Cardiac septum (tissue), 1 donor: Measurements from ENCODE around the gene AIF1L. TPM values are rescaled to one million over a fixed set of nuclear protein-coding genes. Genes with fewer than 3 reads are reported as not detected.
"Not testable (repeated sequence)": the region's sequence is repeated elsewhere in the genome, so short reads cannot be mapped to it uniquely, and the experiment has no call there.

Source experiments
- DNase-seq: peaks from one replicate; pipeline ENCODE4 v3.0.0-alpha.2; 2020; ENCODE audit warnings: low spot score
- intact Hi-C: fragments of 100-400 bp; cut with DNase I; formaldehyde crosslinking; loops from one replicate; pipeline ENCODE4 v1.14.0; 2022
- total RNA-seq: library from RNA; stranded (reverse); fragmentation: NEBNext Ultra II Directional; extraction: Animal tissue kit (Norgen Biotek cat#: 25700); gene quantifications from one replicate; pipeline ENCODE4 v1.2.1, GENCODE V29; 2021
- donor health status: DM: no; HTN: no; CAD: no.

AIF1L gene
- total RNA-seq, 1 donor from 2014 or later, result 11.0 TPM

GRCh38 chr9:131095666-131096268 lies 564 bp upstream of the AIF1L start:
- no peak for DNase-seq
- intact Hi-C loops, result no loop called here

- intact Hi-C loops, result no loop called here
- DNase-seq, result no peak
These were observed 1.0 kb downstream of the AIF1L start for GRCh38 chr9:131097126-131097947.

GRCh38 chr9:131097948-131098278 lies 1.6 kb downstream of the AIF1L start:
- no peak for DNase-seq
- intact Hi-C loops, result no loop called here

GRCh38 chr9:131098391-131099101 lies 2.2 kb downstream of the AIF1L start:
- intact Hi-C loops, result no loop called here
- DNase-seq, result no peak

- intact Hi-C loops, result no loop called here
These were observed 2.8 kb downstream of the AIF1L start for GRCh38 chr9:131099102-131099606.

GRCh38 chr9:131099845-131100244 lies 3.5 kb downstream of the AIF1L start:
- intact Hi-C loops, DNase-seq: not testable (repeated sequence)

More at GRCh38 chr9:131099102-131099606, 2.8 kb downstream of the AIF1L start:
- no peak for DNase-seq

GRCh38 chr9:131100445-131100844 lies 4.1 kb downstream of the AIF1L start:
- intact Hi-C loops, result no loop called here
- no peak for DNase-seq

- DNase-seq, result no peak
- intact Hi-C loops, result no loop called here
These were observed 5.1 kb downstream of the AIF1L start for GRCh38 chr9:131101207-131101964.

GRCh38 chr9:131103024-131103423 lies 6.7 kb downstream of the AIF1L start:
- intact Hi-C loops, result no loop called here
- DNase-seq, result no peak

GRCh38 chr9:131103535-131103934 lies 7.2 kb downstream of the AIF1L start:
- intact Hi-C loops, result no loop called here

GRCh38 chr9:131104016-131104740 lies 7.8 kb downstream of the AIF1L start:
- no peak for DNase-seq
- intact Hi-C loops, result no loop called here

More at GRCh38 chr9:131103535-131103934, 7.2 kb downstream of the AIF1L start:
- DNase-seq, result no peak

GRCh38 chr9:131105952-131106351 lies 9.6 kb downstream of the AIF1L start:
- DNase-seq, result no peak
- intact Hi-C loops, result no loop called here

- no peak for DNase-seq
- intact Hi-C loops, result no loop called here
These were observed 11.4 kb downstream of the AIF1L start for GRCh38 chr9:131107760-131108159.

- no peak for DNase-seq
- intact Hi-C loops, result no loop called here
These were observed 15.0 kb downstream of the AIF1L start for GRCh38 chr9:131111186-131111853.

GRCh38 chr9:131111854-131112311 lies 15.6 kb downstream of the AIF1L start:
- DNase-seq, result peak; percentile 67
- intact Hi-C loops, result no loop called here

- intact Hi-C loops, result no loop called here
- DNase-seq, result peak; percentile 35
These were observed 16.2 kb downstream of the AIF1L start for GRCh38 chr9:131112374-131113154.

- intact Hi-C loops, result no loop called here
These were observed 17.3 kb downstream of the AIF1L start for GRCh38 chr9:131113655-131114054.

GRCh38 chr9:131114084-131114535 lies 17.8 kb downstream of the AIF1L start:
- intact Hi-C loops, result no loop called here
- peak; percentile 47 for DNase-seq

More at GRCh38 chr9:131113655-131114054, 17.3 kb downstream of the AIF1L start:
- peak; percentile 35 for DNase-seq
